ENCODE results near the gene TOM1L2.

Gene TOM1L2

DNA sequence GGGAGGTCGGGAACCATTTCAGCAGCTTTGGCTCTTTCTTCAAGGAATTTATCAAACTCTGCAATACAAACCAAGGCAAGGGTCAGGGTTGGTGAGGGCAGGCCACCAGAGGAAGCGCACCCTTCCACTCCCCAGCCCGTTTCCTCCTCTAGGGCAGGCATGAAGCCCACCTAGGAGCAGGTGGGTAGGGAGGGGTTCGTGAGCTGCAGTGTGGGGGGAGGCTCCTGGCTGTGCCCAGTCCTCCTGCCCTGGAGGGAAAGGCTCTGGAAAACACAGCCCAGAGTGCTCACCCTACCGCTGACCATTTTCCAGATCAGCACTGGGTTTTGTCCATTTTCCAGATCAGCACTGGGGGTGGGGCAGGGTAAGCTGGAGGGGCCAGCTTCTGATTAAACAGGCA, 124.5 kb downstream of the TOM1L2 start:
- Histone ChIP-seq H4K20me1 (ENCODE audit: insufficient read depth, low read length) (no peaks in the 10 kb centered on the region), H3K36me3 (ENCODE audit: insufficient read depth, low read length) (no peaks in the 10 kb centered on the region), H3K9ac (ENCODE audit: low read depth, low read length) (no peak overlapping the region), H3K79me2 (ENCODE audit: insufficient read depth, low read length) (no peaks in the 10 kb centered on the region), H3K9me3 (ENCODE audit: insufficient read depth, low read length, severe bottlenecking) (no peaks in the 10 kb centered on the region), H3K27ac (ENCODE audit: low read length) (no peak overlapping the region), H3K27me3 (ENCODE audit: insufficient read depth, low read length, poor library complexity) (no peaks in the 10 kb centered on the region), H2AFZ (ENCODE audit: low read depth, low read length) (no peak overlapping the region), H3K4me2 (ENCODE audit: insufficient read depth, low read length) (no peak overlapping the region), H3K4me1 (ENCODE audit: insufficient read depth, low read length) (peaks cover 29% of the 10 kb centered on the region), H3K4me3 (ENCODE audit: low read depth in 1 of 2, low read length in 2 of 2) (no peak overlapping the region)
- TF ChIP-seq CTCF (IDR thresholded peaks at IDR 0.05; ENCODE audit: borderline replicate concordance, extremely low read depth, low read length, poor library complexity, severe bottlenecking) (no peak), EZH2 (IDR thresholded peaks at IDR 0.05; ENCODE audit: borderline replicate concordance, low read depth, low read length, severe bottlenecking) (no peak)
- no peak for DNase-seq
- no peak for ATAC-seq (ENCODE audit: insufficient read depth, low read depth)

GRCh38 chr17:17847118-17847689, 125.0 kb downstream of the TOM1L2 start:
- Histone ChIP-seq H3K9me3 (ENCODE audit: insufficient read depth, low read length, severe bottlenecking) (no peaks in the 10 kb centered on the region), H3K36me3 (ENCODE audit: insufficient read depth, low read length) (no peaks in the 10 kb centered on the region), H3K79me2 (ENCODE audit: insufficient read depth, low read length) (no peaks in the 10 kb centered on the region), H3K4me1 (ENCODE audit: insufficient read depth, low read length) (peaks cover 29% of the 10 kb centered on the region), H3K4me3 (ENCODE audit: low read depth in 1 of 2, low read length in 2 of 2) (no peak overlapping the region), H3K4me2 (ENCODE audit: insufficient read depth, low read length) (no peak overlapping the region), H3K27ac (ENCODE audit: low read length) (no peak overlapping the region), H4K20me1 (ENCODE audit: insufficient read depth, low read length) (no peaks in the 10 kb centered on the region), H3K27me3 (ENCODE audit: insufficient read depth, low read length, poor library complexity) (no peaks in the 10 kb centered on the region), H2AFZ (ENCODE audit: low read depth, low read length) (no peak overlapping the region), H3K9ac (ENCODE audit: low read depth, low read length) (no peak overlapping the region)
- no peak for DNase-seq
- TF ChIP-seq CTCF (IDR thresholded peaks at IDR 0.05; ENCODE audit: borderline replicate concordance, extremely low read depth, low read length, poor library complexity, severe bottlenecking) (no peak), EZH2 (IDR thresholded peaks at IDR 0.05; ENCODE audit: borderline replicate concordance, low read depth, low read length, severe bottlenecking) (no peak)
- ATAC-seq (ENCODE audit: insufficient read depth, low read depth), result no peak

GRCh38 chr17:17846645-17847044, 125.6 kb downstream of the TOM1L2 start:
- Histone ChIP-seq H3K9ac (ENCODE audit: low read depth, low read length) (no peak overlapping the region), H3K4me2 (ENCODE audit: insufficient read depth, low read length) (no peak overlapping the region), H3K27ac (ENCODE audit: low read length) (no peak overlapping the region), H2AFZ (ENCODE audit: low read depth, low read length) (no peak overlapping the region), H3K36me3 (ENCODE audit: insufficient read depth, low read length) (no peaks in the 10 kb centered on the region), H3K4me1 (ENCODE audit: insufficient read depth, low read length) (peaks cover 29% of the 10 kb centered on the region), H3K79me2 (ENCODE audit: insufficient read depth, low read length) (no peaks in the 10 kb centered on the region), H3K27me3 (ENCODE audit: insufficient read depth, low read length, poor library complexity) (no peaks in the 10 kb centered on the region), H3K4me3 (ENCODE audit: low read depth in 1 of 2, low read length in 2 of 2) (no peak overlapping the region), H3K9me3 (ENCODE audit: insufficient read depth, low read length, severe bottlenecking) (no peaks in the 10 kb centered on the region), H4K20me1 (ENCODE audit: insufficient read depth, low read length) (no peaks in the 10 kb centered on the region)
- ATAC-seq (ENCODE audit: insufficient read depth, low read depth), result no peak
- TF ChIP-seq EZH2 (IDR thresholded peaks at IDR 0.05; ENCODE audit: borderline replicate concordance, low read depth, low read length, severe bottlenecking) (no peak), CTCF (IDR thresholded peaks at IDR 0.05; ENCODE audit: borderline replicate concordance, extremely low read depth, low read length, poor library complexity, severe bottlenecking) (no peak)
- no peak for DNase-seq
